K562 (cell line): Measurements from ENCODE around the gene HEMGN. TPM values are rescaled to one million over a fixed set of nuclear protein-coding genes. Genes with fewer than 3 reads are reported as not detected.

ENCODE experiments used
- ATF1 ChIP-seq, 2 experiments: fragments of 450-650 bp in 1 of 2; IDR thresholded peaks; 2 replicates each; pipeline ENCODE4 v1.6.1; 2016; ENCODE audit warnings: missing compliant biosample characterization in 1 of 2, missing genetic modification characterization in 1 of 2
- ATF3 ChIP-seq, 2 experiments: fragments of 450-650 bp in 1 of 2; sonication (generic) in 1 of 2; formaldehyde crosslinking in 1 of 2; IDR thresholded peaks in 1 of 2; conservative IDR thresholded peaks in 1 of 2; 2 replicates each; pipeline versions ENCODE4 v1.6.1 to v1.8.1; 2016 to 2023; ENCODE audit warnings: mild to moderate bottlenecking in 2 of 2, moderate library complexity in 2 of 2, inconsistent platforms in 1 of 2, missing genetic modification reagents in 1 of 2
- CBFB ChIP-seq: sonication (generic); formaldehyde crosslinking; IDR thresholded peaks from 2 replicates; pipeline ENCODE4 v1.4.0; 2020; ENCODE audit warnings: mild to moderate bottlenecking, missing genetic modification reagents
- ETS1 ChIP-seq: conservative IDR thresholded peaks from 2 replicates; pipeline ENCODE4 v1.6.1; 2011; ENCODE audit warnings: low read depth, mild to moderate bottlenecking, low read length; ENCODE audit not compliant: control insufficient read depth
- ETV6 ChIP-seq, 3 experiments: fragments of 150-350 bp in 1 of 3; sonication (generic) in 1 of 3; formaldehyde crosslinking in 1 of 3; IDR thresholded peaks; 2 replicates each; pipeline versions ENCODE4 v1.6.1 to v1.8.0; 2014 to 2022; ENCODE audit warnings: borderline replicate concordance in 2 of 3, low read depth in 2 of 3, antibody characterized with exemption in 1 of 3, low read length in 1 of 3, mild to moderate bottlenecking in 1 of 3, missing genetic modification reagents in 1 of 3
- FOXK2 ChIP-seq, 2 experiments: fragments of 450-650 bp; IDR thresholded peaks in 1 of 2; conservative IDR thresholded peaks in 1 of 2; 2 replicates each; pipeline ENCODE4 v1.6.1; 2016; ENCODE audit warnings: low read depth in 2 of 2, mild to moderate bottlenecking in 1 of 2
- NR2C1 ChIP-seq, 2 experiments: fragments of 450-650 bp; IDR thresholded peaks; 2 replicates each; pipeline ENCODE4 v1.6.1; 2017; ENCODE audit warnings: mild to moderate bottlenecking in 2 of 2, antibody characterized with exemption in 1 of 2, inconsistent platforms in 1 of 2, missing compliant biosample characterization in 1 of 2, missing genetic modification characterization in 1 of 2
- POLR2B ChIP-seq: fragments of 450-650 bp; IDR thresholded peaks from 2 replicates; pipeline ENCODE4 v1.6.1; 2018; ENCODE audit warnings: low read depth; ENCODE audit not compliant: partially characterized antibody
- SFPQ ChIP-seq: fragments of 200-400 bp; formaldehyde crosslinking; IDR thresholded peaks from 2 replicates; pipeline ENCODE4 v1.6.1; 2017; ENCODE audit warnings: mild to moderate bottlenecking, low read depth, low read length, moderate library complexity
- SNIP1 ChIP-seq: fragments of 450-650 bp; IDR thresholded peaks from 2 replicates; pipeline ENCODE4 v1.7.1; 2017; ENCODE audit warnings: low read depth, mild to moderate bottlenecking
- TAF15 ChIP-seq: fragments of 200-400 bp; formaldehyde crosslinking; IDR thresholded peaks from 2 replicates; pipeline ENCODE4 v1.6.1; 2017; ENCODE audit warnings: mild to moderate bottlenecking, low read depth, low read length, moderate library complexity
- TCF7 ChIP-seq: sonication (generic); IDR thresholded peaks from 2 replicates; pipeline ENCODE4 v1.6.1; 2016; ENCODE audit warnings: antibody characterized with exemption, borderline replicate concordance
- TEAD2 ChIP-seq: fragments of 450-650 bp; IDR thresholded peaks from 2 replicates; pipeline ENCODE4 v1.6.1; 2016; ENCODE audit warnings: missing genetic modification characterization, control low read depth, missing compliant biosample characterization
- ZNF354B ChIP-seq: fragments of 250-450 bp; sonication (Bioruptor Pico); IDR thresholded peaks from 2 replicates; pipeline ENCODE4 v1.4.0; 2020
- ZNF518B ChIP-seq: fragments of 250-450 bp; sonication (Bioruptor Pico); IDR thresholded peaks from 2 replicates; pipeline ENCODE4 v1.5.0; 2021; ENCODE audit warnings: mild to moderate bottlenecking, moderate library complexity
- ZNF717 ChIP-seq: fragments of 250-450 bp; sonication (Bioruptor Pico); IDR thresholded peaks from 2 replicates; pipeline ENCODE4 v1.5.0; 2021
- ZZZ3 ChIP-seq: fragments of 450-650 bp; IDR thresholded peaks from 2 replicates; pipeline ENCODE4 v1.6.1; 2016; ENCODE audit warnings: antibody characterized with exemption, mild to moderate bottlenecking, moderate library complexity
- polyA plus RNA-seq, 8 experiments: library from polyadenylated mRNA; depleted of rRNA in 4 of 8; stranded (reverse) in 5 of 8; unstranded in 3 of 8; fragments of >200 nt; fragmentation: Nextera tagmentation in 2 of 8; fragmentation: Illumina TruSeq in 1 of 8; extraction: Ambion mirVana in 2 of 8; extraction: Trizol in 1 of 8; gene quantifications; 2 replicates each; pipeline versions ENCODE4 v1.2.1 to v1.2.3, GENCODE V29; 2011 to 2014; ENCODE audit warnings: inconsistent platforms in 1 of 8, missing spikeins in 1 of 8
- total RNA-seq, 7 experiments: library from RNA; depleted of rRNA in 6 of 7; stranded (reverse); fragments of >200 nt in 6 of 7; fragmentation: Illumina TruSeq in 2 of 7; extraction: Trizol in 2 of 7; gene quantifications; 2 replicates each; pipeline versions ENCODE4 v1.2.1 to v1.2.3, GENCODE V29; 2011 to 2021; ENCODE audit warnings: low replicate concordance in 1 of 7

The HEMGN gene
- total and polyA plus RNA-seq, 9 of the 15 experiments (the other 6 are each of a cell fraction or from before 2014, with no cell fraction given), result 56.3 to 258 (median 137) TPM

GRCh38 chr9:97921959-97922724, 15.8 kb downstream of the HEMGN start, which contains the start of gene TRMO (continued):
- no peak; the same call in none of the 2 replicates for TF ChIP-seq ATF1 (CRISPR knock-in tag; IDR thresholded peaks at IDR 0.05)
- peak; percentile 100 for TF ChIP-seq ATF1 (tag; IDR thresholded peaks at IDR 0.05)
- TF ChIP-seq ZNF354B (CRISPR knock-in tag), result peak; percentile 7; the same call in 1 of the 2 replicates
- peak; percentile 52; the same call in 1 of the 2 replicates for TF ChIP-seq ETS1
- TF ChIP-seq ATF3 (IDR thresholded peaks at IDR 0.05), result peak; percentile 100
- peak; percentile 100 for TF ChIP-seq ATF3 (CRISPR knock-in tag; conservative IDR thresholded peaks at IDR 0.05)
- no peak for TF ChIP-seq ZNF717 (CRISPR knock-in tag)
- TF ChIP-seq NR2C1 (IDR thresholded peaks at IDR 0.05), result peak; percentile 77
- TF ChIP-seq NR2C1 (tag; IDR thresholded peaks at IDR 0.05), result peak; percentile 80
- no peak for TF ChIP-seq TCF7
- TF ChIP-seq ZNF518B (CRISPR knock-in tag), result peak; percentile 45; the same call in 1 of the 2 replicates
- no peak for TF ChIP-seq TEAD2 (tag)
- peak; percentile 98 for TF ChIP-seq POLR2B
- TF ChIP-seq ZZZ3, result peak; percentile 82; the same call in 1 of the 2 replicates
- TF ChIP-seq ETV6 (IDR thresholded peaks at IDR 0.05; ENCODE audit: borderline replicate concordance in 1 of 2, low read depth in 2 of 2, low read length in 1 of 2), result peak in 1 of 2 experiments; percentile 67; a peak in 1 of 4 replicates
- no peak for TF ChIP-seq ETV6 (CRISPR knock-in tag; IDR thresholded peaks at IDR 0.05; ENCODE audit: borderline replicate concordance)
- no peak for TF ChIP-seq SFPQ
- TF ChIP-seq SNIP1, result no peak
- TF ChIP-seq TAF15, result no peak
- peak; percentile 97 for TF ChIP-seq FOXK2 (conservative IDR thresholded peaks at IDR 0.05 in 1 of 2, IDR thresholded peaks at IDR 0.05 in 1 of 2; ENCODE audit: low read depth in 2 of 2)
- 0 out of 2 replicates have a peak, but pooled peaks have one; percentile 31 for TF ChIP-seq CBFB (CRISPR knock-in tag)
